Endothelial cell of umbilical vein (primary cell): Measurements from ENCODE around the gene ACTG2.

ENCODE experiments used
- EZH2 ChIP-seq: IDR thresholded peaks from 2 replicates; pipeline ENCODE4 v1.6.1; 2012; ENCODE audit warnings: borderline replicate concordance, low read depth, mild to moderate bottlenecking, moderate library complexity, low read length, inconsistent platforms; ENCODE audit not compliant: severe bottlenecking
- FOS ChIP-seq: IDR thresholded peaks from 2 replicates; pipeline ENCODE4 v1.6.1; 2011; ENCODE audit warnings: mild to moderate bottlenecking, low read length, moderate library complexity, borderline replicate concordance; ENCODE audit not compliant: insufficient read depth
- JUN ChIP-seq: IDR thresholded peaks from 2 replicates; pipeline ENCODE4 v1.6.1; 2011; ENCODE audit warnings: borderline replicate concordance, low read depth; ENCODE audit not compliant: insufficient read length, insufficient read depth
- MYC ChIP-seq: IDR thresholded peaks from one replicate; pipeline ENCODE4 v1.6.1; 2011; ENCODE audit warnings: mild to moderate bottlenecking, low read depth, low read length
- POLR2A ChIP-seq: IDR thresholded peaks from 2 replicates; pipeline ENCODE4 v1.6.1; 2012; ENCODE audit warnings: low read depth, mild to moderate bottlenecking, control low read depth, low read length
- POLR2AphosphoS5 ChIP-seq: IDR thresholded peaks from 2 replicates; pipeline ENCODE4 v1.6.1; 2012; ENCODE audit warnings: low read depth, mild to moderate bottlenecking, control low read depth, low read length, moderate library complexity; ENCODE audit not compliant: insufficient read depth
- TF ChIP-seq, protein P1 (sequence below), 2 donors: IDR thresholded peaks; 1 replicate in 1 of 2; 2 replicates in 1 of 2; pipeline ENCODE4 v1.5.1; 2011; ENCODE audit warnings: low read length in 2 of 2, mild to moderate bottlenecking in 2 of 2, moderate library complexity in 2 of 2, control low read depth in 1 of 2, inconsistent platforms in 1 of 2, low read depth in 1 of 2; ENCODE audit not compliant: insufficient read depth in 1 of 2; ENCODE audit errors: extremely low read depth in 1 of 2
- TF ChIP-seq, protein P2 (sequence below): IDR thresholded peaks from 2 replicates; pipeline ENCODE4 v1.6.1; 2011; ENCODE audit not compliant: insufficient read depth, insufficient read length

DNA sequence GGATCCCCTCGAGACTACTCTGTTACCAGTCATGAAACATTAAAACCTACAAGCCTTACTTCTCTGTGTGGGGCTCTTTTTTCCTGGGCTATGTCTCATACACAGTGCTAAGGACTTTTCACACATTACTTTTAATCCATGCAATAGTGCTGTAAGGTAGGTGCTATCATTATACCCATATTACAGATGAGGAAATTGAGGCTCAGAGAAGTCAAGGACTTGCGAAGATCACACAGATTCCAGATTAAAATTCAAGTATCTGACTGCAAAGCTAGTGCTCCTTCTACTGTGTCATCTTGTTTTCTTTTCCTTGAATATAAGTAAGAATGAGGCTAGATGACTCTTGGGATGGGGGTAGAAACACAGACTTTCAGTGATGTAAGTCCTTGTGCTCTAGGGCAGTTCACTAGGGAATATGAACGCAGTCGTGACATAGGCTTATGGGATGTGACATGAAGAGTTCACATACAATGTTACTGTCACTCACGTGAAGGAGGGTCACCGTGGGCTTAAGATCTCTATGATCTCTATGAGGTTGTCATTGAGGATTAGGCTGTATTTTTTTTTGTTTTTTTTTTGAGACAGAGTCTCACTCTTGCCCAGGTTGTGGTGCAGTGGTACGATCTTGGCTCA is 26.9 kb downstream of the ACTG2 start:
- TF ChIP-seq JUN (no peak), EZH2 (no peak), POLR2A (no peak), POLR2AphosphoS5 (no peak), FOS (no peak), MYC (no peak)
- TF ChIP-seq, protein P1, sequence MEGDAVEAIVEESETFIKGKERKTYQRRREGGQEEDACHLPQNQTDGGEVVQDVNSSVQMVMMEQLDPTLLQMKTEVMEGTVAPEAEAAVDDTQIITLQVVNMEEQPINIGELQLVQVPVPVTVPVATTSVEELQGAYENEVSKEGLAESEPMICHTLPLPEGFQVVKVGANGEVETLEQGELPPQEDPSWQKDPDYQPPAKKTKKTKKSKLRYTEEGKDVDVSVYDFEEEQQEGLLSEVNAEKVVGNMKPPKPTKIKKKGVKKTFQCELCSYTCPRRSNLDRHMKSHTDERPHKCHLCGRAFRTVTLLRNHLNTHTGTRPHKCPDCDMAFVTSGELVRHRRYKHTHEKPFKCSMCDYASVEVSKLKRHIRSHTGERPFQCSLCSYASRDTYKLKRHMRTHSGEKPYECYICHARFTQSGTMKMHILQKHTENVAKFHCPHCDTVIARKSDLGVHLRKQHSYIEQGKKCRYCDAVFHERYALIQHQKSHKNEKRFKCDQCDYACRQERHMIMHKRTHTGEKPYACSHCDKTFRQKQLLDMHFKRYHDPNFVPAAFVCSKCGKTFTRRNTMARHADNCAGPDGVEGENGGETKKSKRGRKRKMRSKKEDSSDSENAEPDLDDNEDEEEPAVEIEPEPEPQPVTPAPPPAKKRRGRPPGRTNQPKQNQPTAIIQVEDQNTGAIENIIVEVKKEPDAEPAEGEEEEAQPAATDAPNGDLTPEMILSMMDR (IDR thresholded peaks at IDR 0.05; ENCODE audit: extremely low read depth in 1 of 2, insufficient read depth in 1 of 2, low read depth in 1 of 2, low read length in 2 of 2), result no peak
- TF ChIP-seq, protein P2, sequence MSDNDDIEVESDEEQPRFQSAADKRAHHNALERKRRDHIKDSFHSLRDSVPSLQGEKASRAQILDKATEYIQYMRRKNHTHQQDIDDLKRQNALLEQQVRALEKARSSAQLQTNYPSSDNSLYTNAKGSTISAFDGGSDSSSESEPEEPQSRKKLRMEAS, result no peak
